Measurements from ENCODE around the gene HOXA4.

GRCh38 chr7:27171325-27171636, 40.7 kb upstream of the HOXA4 start:
- TF ChIP-seq CTCF (IDR thresholded peaks at IDR 0.05; ENCODE audit: control extremely low read depth in 1 of 3, insufficient read depth in 1 of 3, low read depth in 1 of 3, low read length in 3 of 3) (no peak), EZH2 (IDR thresholded peaks at IDR 0.05; ENCODE audit: low read depth, low read length, severe bottlenecking) (no peak), SRF (IDR thresholded peaks at IDR 0.05; ENCODE audit: low read depth, low read length) (no peak), POLR2A (IDR thresholded peaks at IDR 0.05; ENCODE audit: control extremely low read depth in 1 of 2, low read depth in 2 of 2, low read length in 2 of 2) (no peak), SP4 (IDR thresholded peaks at IDR 0.05; ENCODE audit: low read length) (no peak), MAX (IDR thresholded peaks at IDR 0.05) (no peak), TCF12 (IDR thresholded peaks at IDR 0.05; ENCODE audit: low read depth, low read length) (no peak), JUND (IDR thresholded peaks at IDR 0.05; ENCODE audit: low read length) (no peak)
